Measurements from ENCODE around the gene CD74.

DNA sequence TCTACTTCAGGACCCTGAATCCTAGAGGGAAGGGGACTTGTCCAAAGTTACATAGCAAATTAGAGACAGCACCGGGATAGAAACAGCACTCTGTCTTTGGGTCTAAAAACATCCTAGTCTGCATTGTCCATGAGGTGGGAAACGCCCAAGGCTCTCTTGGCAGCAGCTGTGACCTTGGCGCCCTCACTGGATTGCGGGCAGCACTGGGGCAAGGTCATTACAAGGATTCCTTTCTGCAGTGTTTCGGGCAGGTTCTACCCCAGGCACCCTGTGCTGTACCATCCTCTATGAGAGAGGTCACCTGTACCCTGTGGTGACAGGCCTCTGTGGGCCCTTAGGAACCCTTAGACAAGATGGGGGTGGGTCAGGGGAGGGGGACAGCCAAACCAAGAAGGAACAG is 8.6 kb downstream of the CD74 start:
- TF ChIP-seq, protein P1, sequence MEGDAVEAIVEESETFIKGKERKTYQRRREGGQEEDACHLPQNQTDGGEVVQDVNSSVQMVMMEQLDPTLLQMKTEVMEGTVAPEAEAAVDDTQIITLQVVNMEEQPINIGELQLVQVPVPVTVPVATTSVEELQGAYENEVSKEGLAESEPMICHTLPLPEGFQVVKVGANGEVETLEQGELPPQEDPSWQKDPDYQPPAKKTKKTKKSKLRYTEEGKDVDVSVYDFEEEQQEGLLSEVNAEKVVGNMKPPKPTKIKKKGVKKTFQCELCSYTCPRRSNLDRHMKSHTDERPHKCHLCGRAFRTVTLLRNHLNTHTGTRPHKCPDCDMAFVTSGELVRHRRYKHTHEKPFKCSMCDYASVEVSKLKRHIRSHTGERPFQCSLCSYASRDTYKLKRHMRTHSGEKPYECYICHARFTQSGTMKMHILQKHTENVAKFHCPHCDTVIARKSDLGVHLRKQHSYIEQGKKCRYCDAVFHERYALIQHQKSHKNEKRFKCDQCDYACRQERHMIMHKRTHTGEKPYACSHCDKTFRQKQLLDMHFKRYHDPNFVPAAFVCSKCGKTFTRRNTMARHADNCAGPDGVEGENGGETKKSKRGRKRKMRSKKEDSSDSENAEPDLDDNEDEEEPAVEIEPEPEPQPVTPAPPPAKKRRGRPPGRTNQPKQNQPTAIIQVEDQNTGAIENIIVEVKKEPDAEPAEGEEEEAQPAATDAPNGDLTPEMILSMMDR (IDR thresholded peaks at IDR 0.05; ENCODE audit: low read depth, low read length): no peak
- no peak for TF ChIP-seq EZH2phosphoT487 (IDR thresholded peaks at IDR 0.05; ENCODE audit: low read depth)

Data from OCI-LY3 (cell line).